WERI-Rb-1 (cell line): ENCODE results near the gene TPM3.
"Not testable (repeated sequence)": the region's sequence is repeated elsewhere in the genome, so short reads cannot be mapped to it uniquely, and the experiment has no call there.

Experiments used
- DNase-seq: peaks from one replicate; pipeline ENCODE4 v3.0.0-alpha.2; 2020
- H3K27ac ChIP-seq: fragments of 250-450 bp; sonication (Bioruptor Pico); 2 replicates; pipeline ENCODE4 v1.5.1; 2020; ENCODE audit warnings: mild to moderate bottlenecking, moderate library complexity
- H3K27me3 ChIP-seq: fragments of 250-450 bp; sonication (Bioruptor Pico); 2 replicates; pipeline ENCODE4 v1.5.1; 2021; ENCODE audit warnings: mild to moderate bottlenecking, low read depth, moderate library complexity; ENCODE audit not compliant: insufficient read depth, severe bottlenecking
- H3K36me3 ChIP-seq: fragments of 250-450 bp; sonication (Bioruptor Pico); 2 replicates; pipeline ENCODE4 v1.5.1; 2020; ENCODE audit warnings: mild to moderate bottlenecking, moderate library complexity
- H3K4me3 ChIP-seq: 2 replicates; pipeline ENCODE4 v1.5.1; 2011; ENCODE audit warnings: low read depth, mild to moderate bottlenecking, control low read depth, low read length
- H3K9me3 ChIP-seq: fragments of 250-450 bp; sonication (Bioruptor Pico); 2 replicates; pipeline ENCODE4 v1.5.1; 2021; ENCODE audit warnings: mild to moderate bottlenecking, moderate library complexity; ENCODE audit not compliant: severe bottlenecking
- CTCF ChIP-seq: IDR thresholded peaks from 2 replicates; pipeline ENCODE4 v1.5.1; 2011; ENCODE audit warnings: low read depth, mild to moderate bottlenecking, control low read depth, inconsistent platforms, low read length

TPM3 gene

GRCh38 chr1:154208677-154209388, 16.9 kb upstream of the TPM3 start:
- peaks cover 87% of the 10 kb centered on the region for H3K36me3 ChIP-seq
- no peaks in the 10 kb centered on the region for H3K27me3 ChIP-seq
- no peak overlapping the region for H3K4me3 ChIP-seq
- no peaks in the 10 kb centered on the region for H3K9me3 ChIP-seq
- TF ChIP-seq CTCF: no peak
- no peak overlapping the region for H3K27ac ChIP-seq
- DNase-seq: no peak

GRCh38 chr1:154207262-154207661, 15.4 kb upstream of the TPM3 start:
- no peak overlapping the region for H3K4me3 ChIP-seq
- H3K27me3 ChIP-seq: no peaks in the 10 kb centered on the region
- H3K27ac ChIP-seq: no peak overlapping the region
- no peaks in the 10 kb centered on the region for H3K9me3 ChIP-seq
- TF ChIP-seq CTCF: no peak
- no peak for DNase-seq
- peaks cover 72% of the 10 kb centered on the region for H3K36me3 ChIP-seq

GRCh38 chr1:154206196-154206595, 14.3 kb upstream of the TPM3 start, which contains the start of gene CFAP141:
Gene CFAP141 (minus strand): TSS chr1:154206333. CDS start chr1:154206307, 26 bp downstream.
- Histone ChIP-seq H3K27ac (no peak within 1 kb of the TSS), H3K36me3 (peaks cover 61% of the 10 kb centered on the region), H3K9me3 (no peaks in the 10 kb centered on the region), H3K4me3 (no peak within 1 kb of the TSS), H3K27me3 (no peaks in the 10 kb centered on the region)
- no peak for TF ChIP-seq CTCF
- DNase-seq: no peak

- not testable (repeated sequence) for H3K27ac ChIP-seq, H3K9me3 ChIP-seq, H3K4me3 ChIP-seq, H3K27me3 ChIP-seq, DNase-seq
- peaks cover 58% of the 10 kb centered on the region for H3K36me3 ChIP-seq
These were observed 13.9 kb upstream of the TPM3 start for GRCh38 chr1:154205778-154206177.

- peaks cover 4% of the 10 kb centered on the region for H3K27me3 ChIP-seq
- TF ChIP-seq CTCF: 0 out of 2 replicates have a peak, but pooled peaks have one; percentile 4
- DNase-seq: no peak
- no peak overlapping the region for H3K4me3 ChIP-seq
- no peaks in the 10 kb centered on the region for H3K9me3 ChIP-seq
- H3K27ac ChIP-seq: no peak overlapping the region
- H3K36me3 ChIP-seq: no peaks in the 10 kb centered on the region
These were observed 7.6 kb upstream of the TPM3 start for GRCh38 chr1:154199563-154199879.

GRCh38 chr1:154198756-154199562, 7.1 kb upstream of the TPM3 start:
- DNase-seq: peak; percentile 82
- no peaks in the 10 kb centered on the region for H3K36me3 ChIP-seq
- peaks cover 8% of the 10 kb centered on the region for H3K27me3 ChIP-seq
- no peak overlapping the region for H3K4me3 ChIP-seq
- H3K9me3 ChIP-seq: no peaks in the 10 kb centered on the region
- no peak overlapping the region for H3K27ac ChIP-seq
- TF ChIP-seq CTCF: peak; percentile 81
